Measurements from ENCODE around the gene PNMA8A. TPM values are rescaled to one million over a fixed set of nuclear protein-coding genes. Genes with fewer than 3 reads are reported as not detected.
A peak's percentile ranks its signal among the peaks of the same experiment; 100 is the strongest.

The PNMA8A gene
- total and polyA plus RNA-seq, 2 donors (not counting 1 experiment from before 2014, with no cell fraction given): not detected

- Histone ChIP-seq H3K79me2 (ENCODE audit: control insufficient read depth, insufficient read depth, low read length) (no peaks in the 10 kb centered on the region), H3K9ac (ENCODE audit: low read length) (no peak overlapping the region), H3K36me3 (replicated peaks in 1 of 2; ENCODE audit: control extremely low read depth in 1 of 2, control insufficient read depth in 1 of 2, extremely low read depth in 1 of 2, insufficient read depth in 2 of 2, low read length in 1 of 2) (no peaks in the 10 kb centered on the region), H4K20me1 (ENCODE audit: control insufficient read depth, insufficient read depth, low read length, poor library complexity, severe bottlenecking) (no peaks in the 10 kb centered on the region), H2AFZ (ENCODE audit: insufficient read depth, low read depth, low read length, poor library complexity, severe bottlenecking) (peak overlapping the region; percentile 36), H3K4me2 (replicated peaks; ENCODE audit: low read depth, low read length, poor library complexity, severe bottlenecking) (peak overlapping the region; percentile 29), H3K27ac (ENCODE audit: low read length in 2 of 2) (no peak overlapping the region), H3K27me3 (replicated peaks in 1 of 4; ENCODE audit: control extremely low read depth in 1 of 4, control insufficient read depth in 3 of 4, insufficient read depth in 4 of 4, low read length in 3 of 4) (peaks cover 0 to 69% (median 44%) of the 10 kb centered on the region in 4 experiments), H3K4me1 (ENCODE audit: control insufficient read depth in 2 of 2, insufficient read depth in 2 of 2, low read length in 2 of 2) (peaks cover 23 to 43% of the 10 kb centered on the region in 2 donors), H3K9me3 (ENCODE audit: control extremely low read depth in 1 of 3, control insufficient read depth in 2 of 3, insufficient read depth in 1 of 3, low read length in 2 of 3) (peaks cover 0 to 42% (median 0%) of the 10 kb centered on the region in 3 donors), H3K4me3 (ENCODE audit: control extremely low read depth in 1 of 5, extremely low read depth in 1 of 5, insufficient read depth in 1 of 5, low read depth in 2 of 5, low read length in 4 of 5) (no peak overlapping the region)
- TF ChIP-seq, protein P1, sequence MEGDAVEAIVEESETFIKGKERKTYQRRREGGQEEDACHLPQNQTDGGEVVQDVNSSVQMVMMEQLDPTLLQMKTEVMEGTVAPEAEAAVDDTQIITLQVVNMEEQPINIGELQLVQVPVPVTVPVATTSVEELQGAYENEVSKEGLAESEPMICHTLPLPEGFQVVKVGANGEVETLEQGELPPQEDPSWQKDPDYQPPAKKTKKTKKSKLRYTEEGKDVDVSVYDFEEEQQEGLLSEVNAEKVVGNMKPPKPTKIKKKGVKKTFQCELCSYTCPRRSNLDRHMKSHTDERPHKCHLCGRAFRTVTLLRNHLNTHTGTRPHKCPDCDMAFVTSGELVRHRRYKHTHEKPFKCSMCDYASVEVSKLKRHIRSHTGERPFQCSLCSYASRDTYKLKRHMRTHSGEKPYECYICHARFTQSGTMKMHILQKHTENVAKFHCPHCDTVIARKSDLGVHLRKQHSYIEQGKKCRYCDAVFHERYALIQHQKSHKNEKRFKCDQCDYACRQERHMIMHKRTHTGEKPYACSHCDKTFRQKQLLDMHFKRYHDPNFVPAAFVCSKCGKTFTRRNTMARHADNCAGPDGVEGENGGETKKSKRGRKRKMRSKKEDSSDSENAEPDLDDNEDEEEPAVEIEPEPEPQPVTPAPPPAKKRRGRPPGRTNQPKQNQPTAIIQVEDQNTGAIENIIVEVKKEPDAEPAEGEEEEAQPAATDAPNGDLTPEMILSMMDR (IDR thresholded peaks at IDR 0.05): peak; percentile 83
- TF ChIP-seq EZH2 (IDR thresholded peaks at IDR 0.05; ENCODE audit: borderline replicate concordance, insufficient read depth, low read depth, low read length, poor library complexity, severe bottlenecking): no peak
- peaks cover 64% of the 10 kb centered on the region for H3K27me3 Mint-ChIP-seq
- intact Hi-C loops (cut with micrococcal nuclease): loop anchor here (1.0 to 2.0 kb wide), 2 partner anchors 93 to 207 kb away; no protein-coding TSS in a partner anchor
- H3K4me3 Mint-ChIP-seq: no peak overlapping the region
- ATAC-seq (ENCODE audit: low read depth) (peak; percentile 49), DNase-seq (peak; percentile 78)
- 4% methylated on average over 36 of the region's 38 CpGs for WGBS (ENCODE audit: insufficient coverage)
- H3K27ac Mint-ChIP-seq: no peak overlapping the region
- ChIA-PET POLR2A (no interaction called here), CTCF (interaction anchor here (0.9 to 1.5 kb wide), 6 partner anchors 11 to 208 kb away, joined by 4 to 11 read pairs (median 6); no protein-coding TSS in a partner anchor)
- no peaks in the 10 kb centered on the region for H3K9me3 Mint-ChIP-seq (ENCODE audit: insufficient read depth)
- H3K4me1 Mint-ChIP-seq: peaks cover 22% of the 10 kb centered on the region
Measured at GRCh38 chr19:46487802-46488445, 16.6 kb upstream of the PNMA8A start.

GRCh38 chr19:46487178-46487801 is 15.9 kb upstream of the PNMA8A start:
- TF ChIP-seq EZH2 (IDR thresholded peaks at IDR 0.05; ENCODE audit: borderline replicate concordance, insufficient read depth, low read depth, low read length, poor library complexity, severe bottlenecking): no peak
- TF ChIP-seq, protein P1 (IDR thresholded peaks at IDR 0.05): no peak
- H3K27ac ChIP-seq (ENCODE audit: low read length in 2 of 2): no peak overlapping the region
- DNase-seq: no peak
- no peak overlapping the region for H3K9ac ChIP-seq (ENCODE audit: low read length)
- no peaks in the 10 kb centered on the region for H3K79me2 ChIP-seq (ENCODE audit: control insufficient read depth, insufficient read depth, low read length)
- no peaks in the 10 kb centered on the region for H3K36me3 ChIP-seq (replicated peaks in 1 of 2; ENCODE audit: control extremely low read depth in 1 of 2, control insufficient read depth in 1 of 2, extremely low read depth in 1 of 2, insufficient read depth in 2 of 2, low read length in 1 of 2)
- peaks cover 21 to 36% of the 10 kb centered on the region in 2 donors for H3K4me1 ChIP-seq (ENCODE audit: control insufficient read depth in 2 of 2, insufficient read depth in 2 of 2, low read length in 2 of 2)
- peaks cover 21% of the 10 kb centered on the region for H3K4me1 Mint-ChIP-seq
- peak overlapping the region; percentile 29 for H3K4me2 ChIP-seq (replicated peaks; ENCODE audit: low read depth, low read length, poor library complexity, severe bottlenecking)
- no peaks in the 10 kb centered on the region for H3K9me3 Mint-ChIP-seq (ENCODE audit: insufficient read depth)
- peak overlapping the region; percentile 36 for H2AFZ ChIP-seq (ENCODE audit: insufficient read depth, low read depth, low read length, poor library complexity, severe bottlenecking)
- no peaks in the 10 kb centered on the region for H4K20me1 ChIP-seq (ENCODE audit: control insufficient read depth, insufficient read depth, low read length, poor library complexity, severe bottlenecking)
- H3K27ac Mint-ChIP-seq: no peak overlapping the region
- WGBS (ENCODE audit: insufficient coverage): 18% methylated on average over 15 of the region's 19 CpGs
- intact Hi-C loops (cut with micrococcal nuclease): loop anchor here (2.0 kb wide), 1 partner anchor 206 kb away; no protein-coding TSS in a partner anchor
- H3K27me3 Mint-ChIP-seq: peaks cover 69% of the 10 kb centered on the region
- peaks cover 0 to 63% (median 40%) of the 10 kb centered on the region in 4 experiments for H3K27me3 ChIP-seq (replicated peaks in 1 of 4; ENCODE audit: control extremely low read depth in 1 of 4, control insufficient read depth in 3 of 4, insufficient read depth in 4 of 4, low read length in 3 of 4)
- ChIA-PET CTCF (interaction anchor here (0.9 to 1.5 kb wide), 6 partner anchors 10 to 207 kb away, joined by 4 to 11 read pairs (median 6); no protein-coding TSS in a partner anchor), POLR2A (no interaction called here)
- ATAC-seq (ENCODE audit: low read depth): no peak
- H3K9me3 ChIP-seq (ENCODE audit: control extremely low read depth in 1 of 3, control insufficient read depth in 2 of 3, insufficient read depth in 1 of 3, low read length in 2 of 3): peaks cover 0 to 41% (median 0%) of the 10 kb centered on the region in 3 donors
- H3K4me3 Mint-ChIP-seq: no peak overlapping the region
- no peak overlapping the region for H3K4me3 ChIP-seq (ENCODE audit: control extremely low read depth in 1 of 5, extremely low read depth in 1 of 5, insufficient read depth in 1 of 5, low read depth in 2 of 5, low read length in 4 of 5)

All from B cell (primary cell).